Forelimb muscle (tissue), 1 donor: ENCODE data around the gene DSG1. TPM values are rescaled to one million over a fixed set of nuclear protein-coding genes. Genes with fewer than 3 reads are reported as not detected.
"Not testable (repeated sequence)": the region's sequence is repeated elsewhere in the genome, so short reads cannot be mapped to it uniquely, and the experiment has no call there.

Experiments used
- DNase-seq: peaks from one replicate; pipeline ENCODE4 v3.0.0-alpha.2; 2013; ENCODE audit warnings: low read depth
- polyA plus RNA-seq: library from polyadenylated mRNA; unstranded; fragments of 120-200 nt; gene quantifications from one replicate; pipeline ENCODE4 v1.2.1, GENCODE V29; 2013; ENCODE audit not compliant: insufficient read length

DSG1 gene
- polyA plus RNA-seq, 1 donor, result not detected

DNA sequence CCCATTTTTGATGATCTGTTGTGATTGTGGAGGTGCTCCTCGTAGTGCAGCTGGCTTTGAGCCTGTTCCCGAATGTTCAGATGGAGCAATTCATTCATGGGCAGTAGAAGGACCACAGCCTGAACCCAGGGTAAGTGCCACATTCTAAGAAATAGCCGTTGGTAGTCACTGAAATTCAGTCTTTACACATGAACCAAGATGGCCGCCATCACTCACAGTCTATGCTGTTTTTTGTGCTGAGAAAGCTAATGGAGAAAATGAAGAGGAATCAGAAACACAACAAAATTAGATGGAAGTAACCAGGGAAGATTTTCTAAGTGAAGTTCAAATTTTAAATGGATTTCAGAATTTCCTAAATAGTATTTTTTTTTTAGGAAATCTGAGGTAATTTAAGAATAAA is 25.5 kb downstream of the DSG1 start:
- no peak for DNase-seq

DNA sequence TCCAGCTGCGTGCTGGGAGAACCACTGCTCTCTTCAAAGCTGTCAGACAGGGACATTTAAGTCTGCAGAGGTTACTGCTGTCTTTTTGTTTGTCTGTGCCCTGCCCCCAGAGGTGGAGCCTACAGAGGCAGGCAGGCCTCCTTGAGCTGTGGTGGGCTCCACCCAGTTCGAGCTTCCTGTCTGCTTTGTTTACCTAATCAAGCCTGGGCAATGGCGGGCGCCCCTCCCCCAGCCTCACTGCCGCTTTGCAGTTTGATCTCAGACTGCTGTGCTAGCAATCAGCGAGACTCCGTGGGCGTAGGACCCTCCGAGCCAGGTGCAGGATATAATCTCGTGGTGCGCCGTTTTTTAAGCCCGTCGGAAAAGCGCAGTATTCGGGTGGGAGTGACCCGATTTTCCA is 35.4 kb downstream of the DSG1 start:
- DNase-seq, result not testable (repeated sequence)

DNA sequence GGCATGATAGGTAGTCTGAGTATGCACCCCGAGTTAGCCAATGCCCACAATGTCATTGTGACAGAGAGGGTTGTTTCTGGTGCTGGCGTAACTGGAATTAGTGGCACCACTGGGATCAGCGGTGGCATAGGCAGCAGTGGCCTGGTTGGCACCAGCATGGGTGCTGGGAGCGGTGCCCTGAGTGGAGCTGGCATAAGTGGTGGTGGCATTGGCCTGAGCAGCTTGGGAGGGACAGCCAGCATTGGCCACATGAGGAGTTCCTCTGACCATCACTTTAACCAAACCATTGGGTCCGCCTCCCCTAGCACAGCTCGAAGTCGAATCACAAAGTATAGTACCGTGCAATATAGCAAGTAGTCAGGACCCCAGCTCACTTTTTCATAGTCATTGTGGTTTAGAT is 37.0 kb downstream of the DSG1 start:
- DNase-seq, result no peak

DNA sequence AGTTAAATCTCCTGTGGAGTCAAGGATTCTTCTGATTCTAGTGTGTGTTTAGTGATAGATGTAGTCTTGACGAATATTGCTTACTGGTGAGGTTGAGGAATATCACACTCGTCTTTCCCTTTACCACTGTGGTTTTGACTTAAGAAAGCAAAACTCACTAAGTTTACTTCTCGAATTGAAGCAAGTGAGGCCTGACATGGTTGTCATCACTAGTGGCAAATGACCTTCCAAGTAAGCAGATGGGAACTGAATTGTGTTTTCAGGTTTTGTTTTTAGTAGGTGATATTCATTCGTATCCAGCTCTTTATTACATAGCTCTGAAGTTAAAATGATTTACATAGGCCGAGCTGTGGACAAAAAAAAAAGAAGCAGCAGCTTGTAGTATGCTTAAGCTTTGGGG is 38.1 kb downstream of the DSG1 start:
- DNase-seq, result no peak

DNA sequence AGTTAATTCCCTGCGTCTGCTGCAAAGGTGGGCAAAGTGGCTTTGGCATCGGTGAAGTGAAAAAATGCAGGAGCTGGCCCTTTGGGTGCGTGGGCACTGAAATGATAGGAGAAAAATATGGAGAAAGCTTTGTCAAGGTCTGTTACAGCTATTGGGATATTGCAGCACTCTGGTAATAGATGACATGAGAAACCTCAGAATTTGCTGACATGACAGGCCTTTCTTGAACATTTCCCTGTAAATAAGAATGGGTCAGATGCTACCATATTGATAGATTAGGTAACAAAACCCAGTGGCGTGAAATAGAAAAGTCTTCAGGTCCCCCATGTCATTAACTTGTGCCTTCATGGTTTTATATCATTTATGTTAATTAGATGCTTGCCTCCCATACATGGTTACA is 46.2 kb downstream of the DSG1 start:
- no peak for DNase-seq

DNA sequence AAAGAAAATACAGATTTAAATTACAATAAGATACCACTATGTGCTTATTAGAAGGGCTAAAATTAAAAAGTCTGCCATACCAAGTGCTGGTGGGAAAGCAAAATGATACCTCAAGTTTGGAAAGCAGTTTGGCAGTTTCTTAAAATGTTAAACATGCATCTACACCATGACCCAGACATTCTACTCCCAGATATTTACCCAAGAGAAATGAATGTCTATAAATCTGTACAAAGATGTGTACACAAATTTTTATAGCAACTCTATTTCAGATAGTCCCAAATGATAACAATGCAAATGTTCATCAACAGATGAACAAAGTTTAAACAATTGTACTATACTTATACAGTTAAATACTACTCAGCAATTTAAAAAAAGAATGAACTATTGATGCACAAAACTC is 51.5 kb downstream of the DSG1 start:
- DNase-seq, result no peak

DNA sequence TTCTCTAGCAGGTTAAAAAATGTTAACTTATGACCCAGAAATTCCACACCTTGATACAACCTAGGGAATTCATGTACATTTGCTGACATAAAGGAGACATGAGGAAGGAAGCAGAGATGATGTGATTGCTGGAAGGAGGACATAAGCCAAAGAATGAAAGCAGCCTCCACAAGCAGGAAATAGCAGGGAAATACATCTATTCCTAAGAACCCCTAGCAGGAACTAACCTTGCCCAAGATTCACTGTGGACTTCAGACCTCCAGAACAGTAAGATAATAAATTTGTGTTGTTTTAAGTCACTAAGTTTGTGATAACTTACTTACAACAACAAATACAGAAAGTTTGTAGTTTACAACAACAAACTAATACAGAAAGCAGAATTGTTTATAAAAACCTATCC is 54.0 kb downstream of the DSG1 start:
- DNase-seq, result no peak

DNA sequence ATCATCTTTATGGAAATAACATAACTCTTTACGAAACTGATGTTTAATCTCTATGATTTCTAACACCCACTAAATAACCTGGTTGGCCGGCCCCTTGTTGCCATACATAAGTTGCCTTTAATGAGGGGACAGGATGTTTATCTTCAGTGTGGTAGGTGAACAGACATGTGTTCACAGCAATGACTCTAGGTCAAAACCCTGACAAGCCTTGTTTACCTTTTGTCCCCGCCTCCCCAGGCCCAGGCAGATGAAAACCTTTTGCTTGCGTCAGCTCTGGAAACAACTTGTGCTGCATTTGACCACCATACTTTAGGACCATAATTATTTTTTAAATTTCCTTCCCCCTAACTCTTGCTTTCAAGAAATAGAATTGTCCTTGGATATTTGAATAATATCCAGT is 55.7 kb downstream of the DSG1 start:
- DNase-seq, result no peak

DNA sequence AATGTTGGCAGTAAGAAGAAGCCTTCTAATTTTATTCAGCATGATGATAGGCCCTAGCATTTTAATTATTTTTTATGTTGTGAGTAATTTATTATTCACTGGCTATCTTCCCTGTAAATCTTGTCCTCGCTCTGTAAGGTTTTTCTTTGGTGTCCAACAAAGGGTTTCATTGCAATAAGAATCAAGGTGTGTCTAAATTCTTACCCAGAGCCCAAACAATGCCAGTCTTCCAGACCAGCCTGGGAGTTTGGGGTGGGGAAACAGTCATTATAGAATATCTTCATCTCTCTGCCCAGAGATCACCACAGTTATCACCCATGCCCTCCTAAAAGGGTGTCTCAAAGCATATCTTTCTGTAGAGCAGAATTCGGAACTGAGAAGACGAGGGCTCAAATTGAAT is 58.5 kb downstream of the DSG1 start, which contains the start of gene DSG4:
TSS of gene DSG4 (plus strand) at position 301 of the 400 bp plus-strand sequence. CDS start 135 bp downstream, outside the sequence.
- no peak for DNase-seq

DNA sequence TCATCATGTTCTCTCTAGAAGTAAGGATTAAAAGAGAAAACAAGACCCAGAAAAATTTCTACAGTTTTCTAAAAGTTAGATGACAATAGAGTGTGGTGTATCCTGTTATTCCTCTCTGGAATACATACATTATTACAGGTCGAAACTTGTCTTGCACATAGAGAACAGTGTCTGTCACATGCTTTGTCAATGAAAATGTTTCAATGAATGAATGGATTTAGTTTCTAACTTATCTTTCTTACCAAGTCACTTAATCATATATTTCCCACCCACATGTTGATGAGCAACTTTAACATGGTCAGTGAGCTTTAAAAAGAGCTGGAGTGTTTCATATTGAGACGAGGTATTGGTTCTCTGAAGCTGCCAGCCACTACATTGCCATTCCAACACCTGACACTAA is 63.0 kb downstream of the DSG1 start:
- DNase-seq, result no peak

DNA sequence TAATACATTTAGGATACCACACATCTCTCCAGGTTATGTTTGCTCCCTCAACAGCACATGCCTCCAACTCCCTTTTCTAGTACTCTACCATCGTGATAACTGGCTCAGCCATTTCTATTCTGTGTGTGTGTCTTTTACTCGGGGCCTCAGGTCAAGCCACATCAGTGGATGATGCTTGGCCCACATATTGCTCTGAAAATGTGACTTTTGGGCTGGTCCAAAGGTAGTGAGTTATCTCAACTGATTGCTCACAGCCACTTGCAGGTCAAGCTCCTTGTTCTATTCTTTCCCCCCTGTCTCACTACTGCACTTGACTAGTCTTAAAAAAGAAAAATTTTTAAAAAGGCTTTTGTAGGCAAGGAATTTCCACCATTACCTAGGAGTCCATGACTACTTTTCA is 64.1 kb downstream of the DSG1 start:
- no peak for DNase-seq

DNA sequence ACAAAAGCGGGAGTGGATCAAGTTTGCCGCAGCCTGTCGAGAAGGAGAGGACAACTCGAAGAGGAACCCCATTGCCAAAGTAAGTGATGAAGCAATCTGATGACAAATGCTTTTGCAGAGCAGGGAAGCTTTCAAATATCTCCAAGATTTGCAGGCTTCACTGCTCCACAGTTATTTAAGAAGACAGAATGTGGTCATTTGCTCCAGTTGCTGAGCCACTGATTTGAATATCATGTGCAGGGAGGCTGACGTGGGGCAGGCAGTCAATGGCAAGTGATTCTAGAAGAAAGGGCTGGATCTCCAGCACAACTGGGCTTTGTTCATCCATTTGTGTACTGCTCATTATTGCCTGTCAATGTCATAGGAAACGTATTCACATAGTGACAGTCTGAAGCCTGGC is 68.8 kb downstream of the DSG1 start:
- DNase-seq, result no peak

DNA sequence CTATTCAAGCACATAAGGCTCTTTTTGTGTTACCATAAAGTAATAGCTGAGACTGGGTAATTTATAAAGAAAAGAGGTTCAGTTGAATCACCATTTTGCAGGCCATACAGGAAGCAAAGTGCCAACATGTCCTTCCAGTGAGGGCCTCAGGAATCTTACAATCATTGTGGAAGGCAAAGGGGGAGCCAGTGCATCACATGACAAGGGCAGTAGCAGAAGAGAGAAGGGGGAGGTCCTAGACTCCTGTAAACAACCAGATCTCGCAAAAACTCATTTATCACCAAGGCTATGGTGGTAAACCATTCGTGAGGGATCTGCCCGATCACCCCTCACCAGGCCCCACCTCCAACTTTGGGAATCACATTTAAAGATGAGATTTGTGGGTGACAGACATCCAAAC is 75.3 kb downstream of the DSG1 start:
- no peak for DNase-seq

DNA sequence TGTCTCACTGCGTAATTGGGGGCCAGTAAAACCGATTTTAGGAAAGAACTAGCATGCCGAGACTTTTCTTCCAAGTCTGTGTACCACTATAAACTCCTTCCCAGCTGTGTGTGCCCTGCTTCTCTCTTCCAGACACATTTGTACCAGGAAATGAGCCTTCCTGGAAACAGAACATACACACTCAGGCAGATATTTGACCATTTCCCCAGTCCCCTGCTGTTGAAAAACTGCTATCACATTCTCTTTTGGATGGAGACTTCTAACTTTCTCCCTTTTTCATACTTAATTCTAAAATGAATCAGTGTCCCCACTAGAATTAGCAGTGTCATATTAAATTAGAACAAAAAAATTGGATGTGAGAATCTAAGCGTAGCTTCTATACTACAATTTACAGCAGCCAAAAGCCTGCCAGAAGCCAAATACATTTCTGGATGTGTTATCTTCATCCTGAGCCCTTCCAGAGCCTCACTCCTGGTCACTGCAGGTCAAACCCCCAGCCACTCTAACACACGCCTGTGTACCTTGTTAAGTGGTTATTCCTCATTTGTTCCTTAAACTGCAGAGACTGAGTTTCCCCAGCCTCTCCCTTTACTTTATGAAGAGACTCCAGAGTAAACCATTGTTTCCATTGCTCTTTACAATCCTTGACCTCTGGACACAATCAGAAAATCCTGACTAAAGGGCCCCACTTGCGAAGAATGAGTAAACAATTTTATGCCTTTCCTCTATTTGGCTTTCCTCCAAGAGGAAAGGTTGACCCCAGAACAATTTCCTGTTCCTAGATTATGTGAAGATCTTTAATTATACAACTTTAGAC is 79.0 kb downstream of the DSG1 start:
- DNase-seq, result no peak

DNA sequence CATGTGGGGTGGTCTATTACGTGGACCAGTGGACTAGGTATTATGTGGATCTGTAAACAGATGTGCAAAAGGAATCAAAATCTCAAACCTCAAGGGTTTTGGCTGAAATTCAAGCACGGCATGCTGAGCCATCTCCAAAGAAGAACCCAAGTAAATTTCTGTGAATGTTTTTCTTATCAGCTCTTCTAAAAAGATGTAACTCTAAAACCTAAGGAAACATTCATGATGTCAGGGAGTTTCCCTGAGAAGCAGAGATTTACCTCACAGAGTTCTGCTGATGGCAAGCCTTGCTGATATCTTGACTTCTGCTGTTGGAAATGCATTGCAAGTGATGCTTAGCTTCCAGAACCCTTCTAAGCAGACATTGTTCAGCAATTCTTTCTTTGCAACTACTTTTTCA is 80.2 kb downstream of the DSG1 start:
- DNase-seq, result no peak

DNA sequence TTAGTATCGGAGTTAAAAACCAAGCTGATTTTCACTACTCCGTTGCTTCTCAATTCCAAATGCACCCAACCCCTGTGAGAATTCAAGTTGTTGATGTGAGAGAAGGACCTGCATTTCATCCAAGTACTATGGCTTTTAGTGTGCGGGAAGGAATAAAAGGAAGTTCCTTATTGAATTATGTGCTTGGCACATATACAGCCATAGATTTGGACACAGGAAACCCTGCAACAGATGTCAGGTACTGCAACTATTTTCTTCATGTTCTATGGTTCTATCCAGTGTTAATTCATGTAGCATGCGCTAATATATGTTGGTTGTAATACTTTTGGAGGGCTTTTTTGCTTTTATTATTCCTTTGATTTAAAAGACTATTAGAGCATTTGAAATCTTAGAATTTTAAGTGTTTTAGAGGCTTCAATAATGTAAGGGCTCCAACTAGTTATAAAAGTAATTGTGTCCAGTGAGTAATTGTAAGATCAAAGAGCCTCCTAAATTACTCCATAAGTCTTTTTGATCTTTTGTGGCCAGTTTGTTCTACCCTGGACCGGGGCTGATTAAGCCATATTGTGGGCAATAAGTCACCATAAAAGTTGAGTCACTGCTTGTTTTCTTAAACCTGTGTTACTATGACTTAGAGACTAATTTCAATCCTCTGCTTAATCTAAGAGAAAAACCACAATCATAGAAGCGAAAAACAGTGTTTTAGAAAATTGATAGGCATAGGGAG is 81.5 kb downstream of the DSG1 start:
- no peak for DNase-seq

DNA sequence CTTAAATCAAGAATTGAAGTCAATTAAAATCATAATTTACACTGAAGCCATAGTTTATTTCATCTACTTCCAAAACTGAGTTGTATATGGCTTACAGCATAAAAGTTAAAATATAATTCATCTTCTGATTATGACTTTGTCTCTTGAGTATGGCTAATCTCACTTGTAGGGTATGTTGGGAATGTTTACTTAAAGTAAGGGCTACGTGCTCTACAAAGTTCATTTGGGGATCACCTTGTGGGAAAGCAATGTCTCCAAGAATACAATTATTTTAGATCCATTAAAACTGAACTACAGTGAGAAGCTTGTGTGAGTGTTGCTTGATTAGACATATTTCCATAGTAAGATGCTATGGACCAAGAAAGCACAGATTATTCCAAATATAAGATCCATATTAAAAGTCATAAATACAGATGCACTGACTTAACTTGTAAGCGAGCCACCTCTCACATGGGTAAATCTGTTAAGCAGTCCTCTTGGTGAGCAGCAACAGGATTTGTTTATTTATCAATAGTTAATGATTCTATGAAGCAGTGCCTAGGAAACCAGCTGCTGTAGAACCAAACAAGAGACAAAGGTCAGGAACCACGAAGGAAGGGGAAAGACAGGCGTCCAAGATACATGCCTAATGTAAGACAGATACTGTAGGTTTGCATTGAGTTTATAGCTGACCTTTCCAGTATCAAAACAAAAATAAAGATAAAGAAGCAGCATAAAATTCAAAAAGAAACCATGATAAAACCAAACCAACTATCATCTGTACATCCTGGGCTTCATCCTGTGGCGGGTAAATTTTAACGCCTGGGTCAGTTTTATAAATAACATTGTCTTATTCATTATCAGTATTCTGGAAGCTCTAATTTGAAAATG is 83.4 kb downstream of the DSG1 start:
- no peak for DNase-seq

DNA sequence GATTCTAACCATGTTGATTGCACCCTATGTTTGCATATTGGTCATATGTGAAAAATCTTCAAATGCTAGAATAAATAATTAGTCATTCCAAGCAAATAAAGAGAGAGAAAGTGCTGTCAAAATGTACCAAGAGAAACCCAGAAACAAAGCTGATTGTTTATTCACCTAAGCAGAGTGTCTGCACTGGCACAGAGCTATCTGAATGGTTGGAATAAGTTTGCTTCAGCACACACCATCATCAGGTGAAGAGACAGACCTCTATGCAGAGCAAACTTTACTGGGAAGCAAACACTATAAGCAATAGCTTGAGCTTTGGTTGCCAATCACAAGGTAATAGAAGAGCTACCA is 84.0 kb downstream of the DSG1 start:
- no peak for DNase-seq

DNA sequence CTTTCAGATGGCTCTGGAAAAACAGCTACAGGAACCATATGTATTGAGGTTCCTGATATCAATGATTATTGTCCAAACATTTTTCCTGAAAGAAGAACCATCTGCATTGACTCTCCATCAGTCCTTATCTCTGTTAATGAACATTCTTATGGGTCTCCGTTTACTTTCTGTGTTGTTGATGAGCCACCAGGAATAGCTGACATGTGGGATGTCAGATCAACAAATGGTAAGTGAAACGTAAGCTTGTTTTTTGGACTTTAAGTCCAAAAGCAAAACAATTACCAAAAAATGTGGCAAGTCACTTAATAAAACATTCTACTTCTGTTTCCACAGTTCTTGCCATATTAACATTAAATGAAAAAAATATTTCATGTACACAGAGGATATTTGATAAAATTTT is 85.4 kb downstream of the DSG1 start:
- DNase-seq, result no peak
